A549 (cell line): ENCODE data around the gene CFHR2.

Experiments used
- BHLHE40 ChIP-seq: IDR thresholded peaks from 2 replicates; pipeline ENCODE4 v1.6.1; 2012; ENCODE audit warnings: low read depth, low read length, inconsistent platforms
- USF2 ChIP-seq: fragments of 450-650 bp; IDR thresholded peaks from 2 replicates; pipeline ENCODE4 v1.6.1; 2014; ENCODE audit warnings: antibody characterized with exemption

- TF ChIP-seq USF2 (no peak), BHLHE40 (no peak)
Observed at GRCh38 chr1:196955926-196956325, 12.4 kb downstream of the CFHR2 start.
